Measurements from ENCODE around the gene RASA3.

The RASA3 gene

DNA sequence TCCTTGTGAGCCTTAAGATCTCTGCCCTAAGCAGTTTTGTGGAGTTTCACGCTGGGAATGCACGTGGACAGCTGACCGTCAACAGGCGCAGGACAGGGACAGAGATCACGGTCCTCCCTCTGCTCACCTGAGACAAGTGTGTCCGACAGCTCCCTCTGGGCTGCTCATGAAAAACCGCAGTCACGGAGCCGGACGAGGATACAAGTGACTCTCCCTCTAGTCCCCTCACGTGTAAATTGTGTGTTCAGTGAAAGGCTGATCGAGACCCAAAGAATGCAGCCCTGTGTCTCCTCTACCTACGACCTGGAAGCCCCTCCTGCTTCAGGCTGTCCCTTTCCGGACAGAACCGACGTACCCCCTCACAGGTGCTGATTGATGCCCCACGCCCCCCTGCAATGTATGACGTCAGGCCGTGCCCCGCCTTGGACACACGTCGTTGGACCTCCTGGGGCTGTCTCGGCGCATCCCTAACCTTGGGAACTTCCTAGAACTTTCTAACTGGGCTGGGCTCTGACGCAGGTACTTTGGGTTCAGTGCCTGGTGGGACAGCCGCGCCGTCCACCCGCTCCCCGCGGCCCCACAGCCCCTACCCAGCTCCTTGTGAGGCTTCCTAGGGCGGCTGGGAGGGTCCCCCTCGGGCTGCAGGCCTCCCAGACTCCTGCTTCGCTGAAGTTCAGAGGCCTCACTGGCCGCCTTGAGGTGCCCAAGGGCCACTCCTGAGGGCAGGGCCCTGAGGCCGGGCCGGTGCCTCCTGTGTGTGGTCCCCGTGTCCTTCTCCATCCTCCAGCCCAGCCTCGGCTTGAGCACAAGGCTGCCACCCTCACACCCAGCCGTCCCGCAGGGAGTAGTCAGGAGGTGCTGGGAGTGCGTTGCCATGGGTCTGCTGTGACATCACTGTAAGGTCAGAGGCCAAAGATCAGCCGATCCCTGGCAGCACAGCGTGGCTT lies 158.9 kb downstream of the RASA3 start, which contains the start of gene C13orf46:
TSS of gene C13orf46 (minus strand) at position 859 of the 947 bp plus-strand sequence. CDS start at position 780, 79 bp downstream.
- DNase-seq: no peak

DNA sequence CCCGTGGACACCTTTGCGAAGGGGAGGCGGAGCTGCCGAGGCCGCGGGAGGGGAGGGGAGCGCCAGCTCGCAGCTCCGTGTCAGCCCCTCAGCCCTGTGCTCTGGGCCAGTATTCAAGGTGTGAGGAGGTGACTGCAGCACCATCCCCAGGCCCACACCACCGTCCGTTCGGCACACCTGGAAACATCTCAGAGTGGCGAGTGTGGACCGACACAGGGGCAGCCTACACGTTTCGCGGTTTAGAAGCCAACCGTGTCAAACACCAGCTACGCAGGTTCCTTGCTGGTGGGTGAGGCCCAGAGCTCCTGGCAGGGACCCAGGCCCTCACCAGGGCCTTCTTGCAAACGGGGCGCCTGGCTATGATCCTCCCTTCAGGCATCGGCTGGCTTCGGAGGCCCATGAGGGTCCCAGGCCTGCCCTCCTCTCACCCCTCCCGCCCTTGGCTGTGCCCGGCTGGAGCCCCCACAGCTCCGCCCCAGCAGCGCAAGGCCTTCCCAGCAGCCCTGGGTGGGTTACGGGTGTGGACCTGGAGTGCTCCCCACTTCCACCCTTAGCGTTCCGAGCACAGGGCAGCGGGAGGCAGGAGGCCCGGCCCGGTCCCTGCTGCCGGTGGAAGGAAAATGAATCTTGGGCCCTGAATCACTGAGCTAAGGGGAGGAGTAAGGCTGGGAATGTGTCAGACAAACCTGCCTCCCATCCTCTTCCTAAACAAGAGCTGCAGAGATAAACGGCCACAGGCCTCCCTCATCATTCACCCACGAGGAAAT lies 159.8 kb downstream of the RASA3 start:
- DNase-seq: no peak

DNA sequence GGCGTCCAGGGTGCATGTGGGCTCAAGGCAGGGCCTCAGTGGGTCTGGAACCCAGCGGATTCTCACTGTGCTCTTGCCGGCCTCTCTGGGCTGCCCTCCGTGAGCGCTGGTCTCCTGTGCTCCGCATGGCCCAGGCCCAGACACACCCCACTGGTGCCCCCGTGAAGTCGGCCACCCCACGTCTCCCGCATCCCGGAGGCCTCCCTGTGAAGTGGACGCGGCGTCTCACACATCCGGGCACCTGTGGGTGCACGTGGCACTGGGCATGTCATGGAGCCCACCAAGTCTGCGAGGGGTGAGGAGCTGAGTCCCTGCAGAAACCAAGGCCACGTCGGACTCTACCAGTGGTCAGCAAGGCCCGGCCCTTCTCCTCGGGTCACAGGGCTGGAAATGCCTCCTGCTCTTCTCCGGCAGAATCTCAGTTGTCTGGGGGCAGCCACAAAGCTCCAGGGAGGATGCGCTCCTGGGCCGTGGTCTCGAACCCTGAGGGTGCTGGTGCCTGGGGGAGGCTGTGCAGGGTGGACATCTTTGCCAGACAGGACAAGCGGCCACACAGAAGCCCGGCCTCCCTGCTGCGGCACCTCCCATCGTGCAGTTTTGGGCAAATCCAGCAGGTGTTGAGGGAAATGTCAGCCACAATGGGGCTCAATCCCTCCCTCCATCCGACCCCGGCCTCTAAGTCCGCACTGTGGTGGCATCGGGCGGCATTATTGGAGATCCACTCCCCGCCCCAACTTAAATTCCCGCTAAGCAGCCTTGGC lies 160.8 kb downstream of the RASA3 start:
- DNase-seq: no peak

DNA sequence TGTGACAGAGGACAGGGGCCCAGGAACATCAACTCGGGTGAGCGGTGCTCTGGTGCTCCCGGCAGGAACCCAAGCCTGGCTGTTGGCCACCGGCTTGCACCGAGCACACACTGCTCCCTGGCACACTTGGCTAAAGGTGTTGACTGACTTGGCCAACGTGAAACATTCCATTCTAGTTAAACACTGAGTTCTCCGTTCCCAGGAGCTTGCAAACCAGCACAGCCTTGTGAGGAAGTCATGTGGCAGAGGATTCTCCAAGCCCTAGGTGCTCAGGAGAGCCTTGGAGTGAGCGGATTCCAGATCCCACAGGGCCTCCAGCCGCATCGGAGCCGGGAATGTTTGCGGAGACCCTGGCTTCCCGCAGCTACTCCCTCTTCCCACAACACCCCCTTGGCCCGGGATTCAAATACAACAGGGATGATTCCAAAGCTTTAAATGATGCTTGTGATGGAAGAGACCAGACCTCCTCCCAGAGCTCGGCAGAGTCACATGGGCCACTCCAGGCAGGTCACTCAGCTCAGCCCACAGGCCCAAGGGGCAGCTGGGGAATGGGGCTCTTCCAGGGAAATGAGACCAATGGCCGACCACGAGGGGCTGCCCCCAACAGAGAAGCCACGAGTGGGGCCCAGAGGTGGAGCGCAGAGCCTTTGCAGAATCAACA lies 161.5 kb downstream of the RASA3 start:
- DNase-seq: no peak

DNA sequence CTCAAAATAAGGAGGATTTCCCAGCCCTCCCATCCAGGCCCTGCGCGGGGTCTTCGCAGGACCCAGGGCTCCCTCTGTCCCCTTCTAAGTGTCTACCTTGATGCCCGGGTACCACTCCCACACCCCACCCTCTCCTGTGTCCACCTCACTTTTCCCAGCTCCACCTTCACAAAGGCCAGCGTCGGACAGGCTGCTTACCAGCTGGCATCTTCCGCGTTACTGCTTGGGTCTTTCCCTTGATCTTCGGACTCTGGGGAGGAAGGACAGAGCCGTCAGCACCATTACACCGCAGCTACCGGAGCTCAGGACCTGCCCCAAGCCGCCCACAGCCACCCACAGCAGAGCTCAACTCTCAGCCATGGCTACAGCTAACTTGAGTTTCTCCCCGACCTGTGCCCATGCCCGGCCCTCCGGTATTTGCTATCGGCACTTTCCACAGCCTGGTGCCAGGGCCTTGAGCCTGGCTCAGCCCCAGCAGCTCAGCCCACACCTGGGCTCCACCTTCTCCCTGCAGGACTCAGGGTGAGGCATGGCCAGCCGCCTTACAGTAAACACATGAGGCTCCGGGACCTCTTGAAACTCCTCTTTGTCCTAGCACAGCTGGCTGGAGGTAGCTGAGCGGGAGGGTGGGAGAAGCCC lies 162.3 kb downstream of the RASA3 start:
- DNase-seq: no peak

DNA sequence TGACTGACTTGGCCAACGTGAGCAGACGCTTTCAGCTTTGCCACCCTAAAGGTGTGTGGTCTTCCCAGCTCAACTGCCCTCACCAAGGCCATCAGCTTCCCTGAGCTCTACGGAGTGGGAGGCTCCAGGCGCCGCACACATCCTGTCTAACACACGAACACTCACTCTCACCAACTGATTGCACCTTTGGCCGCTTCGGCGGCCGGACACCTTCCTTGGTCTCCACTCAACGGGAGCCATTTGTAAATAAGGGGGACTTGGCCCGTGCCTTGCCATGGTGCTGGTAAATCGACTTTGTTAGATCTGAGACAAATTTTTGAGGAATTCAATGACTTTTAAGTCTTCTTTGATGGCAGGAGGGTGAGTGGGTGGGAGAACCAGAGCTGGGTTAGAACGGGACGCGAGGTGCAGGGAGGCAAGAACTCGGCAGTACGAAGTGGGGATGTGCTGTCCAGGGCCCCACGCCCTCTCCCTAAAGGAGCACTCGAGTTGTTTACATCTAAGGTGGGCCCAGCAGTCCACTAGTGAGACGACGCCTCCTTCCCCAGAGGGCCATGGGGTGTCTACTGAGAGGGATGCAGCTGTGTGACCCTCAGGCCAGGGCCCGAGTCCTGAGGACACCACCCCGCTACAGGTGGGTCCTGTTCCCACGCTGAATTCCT lies 163.0 kb downstream of the RASA3 start:
- no peak for DNase-seq

DNA sequence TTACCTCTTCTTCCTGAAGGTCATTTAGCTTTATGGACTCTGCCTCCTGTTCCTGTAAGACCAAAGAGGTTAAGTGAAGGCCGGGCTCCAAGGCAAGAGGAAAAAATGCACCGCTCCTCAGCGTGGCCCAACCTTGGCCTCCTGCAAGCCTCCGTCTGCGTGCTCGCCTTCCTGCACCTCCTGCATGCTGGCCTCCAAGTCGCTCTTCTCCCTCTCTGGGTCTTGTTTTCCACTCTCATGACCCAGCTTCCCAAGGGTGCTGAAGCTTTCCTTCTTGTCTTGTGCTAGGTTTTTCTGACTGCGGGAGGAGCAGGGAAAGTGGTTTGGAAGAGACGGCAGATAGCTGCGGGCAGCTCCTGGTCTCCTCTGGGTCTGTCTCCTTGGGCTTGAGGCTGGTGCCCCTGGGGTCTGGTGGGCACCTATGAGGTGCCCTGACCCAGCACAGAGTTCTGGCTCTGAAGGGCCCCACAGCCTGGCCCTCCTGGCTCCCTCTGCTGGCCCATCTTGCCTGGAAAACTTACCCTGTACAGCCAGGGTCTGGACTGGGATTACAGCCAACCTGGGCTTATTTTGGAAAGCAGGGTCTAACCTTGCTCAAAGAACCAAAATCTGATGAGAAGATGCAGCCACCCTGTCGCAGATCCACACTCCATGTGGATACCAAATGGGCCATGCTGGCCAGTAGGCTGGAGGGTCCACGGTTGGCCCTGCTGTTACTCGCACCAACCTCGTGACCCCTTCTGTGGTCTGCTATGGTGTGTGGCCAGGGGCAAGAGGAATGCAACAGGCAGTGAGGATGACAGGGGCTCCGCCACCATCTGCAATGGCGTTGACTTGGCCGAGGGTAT lies 163.7 kb downstream of the RASA3 start:
- DNase-seq: no peak

DNA sequence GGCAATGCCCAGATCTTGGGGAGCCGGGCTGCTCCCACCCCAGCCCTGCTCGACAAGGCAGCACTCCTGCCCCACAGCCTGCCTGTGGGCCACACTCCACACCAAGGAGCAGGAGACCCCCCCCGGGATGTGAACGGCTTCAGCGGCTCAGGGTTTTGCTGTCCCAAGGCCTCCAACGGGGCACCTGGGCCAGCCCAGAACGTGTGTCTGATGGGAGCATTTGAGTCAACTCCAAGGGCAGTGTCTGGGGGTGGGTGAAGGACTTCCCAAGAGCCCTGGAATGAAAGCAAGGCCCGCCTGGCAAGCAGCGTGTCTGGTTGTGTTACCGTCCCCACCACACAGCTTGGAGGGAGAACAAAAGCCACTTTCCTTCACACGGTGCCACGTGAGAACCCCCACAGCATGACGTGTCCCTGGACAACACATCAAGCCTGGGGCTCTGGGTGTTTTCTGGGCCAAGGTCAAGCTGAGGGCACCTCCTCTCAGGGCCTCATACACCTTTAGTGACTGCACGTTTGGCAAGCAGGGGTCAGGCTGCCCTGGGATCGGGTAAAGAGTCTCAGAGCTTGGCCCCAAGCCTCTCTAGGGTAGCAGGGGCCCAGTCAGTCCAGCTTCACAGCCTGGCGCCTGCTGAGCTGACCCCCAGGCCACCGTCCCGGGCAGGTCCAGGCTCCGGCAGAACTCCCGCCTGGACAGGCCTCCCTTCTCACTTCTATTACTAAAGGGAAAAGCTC lies 164.5 kb downstream of the RASA3 start:
- no peak for DNase-seq

DNA sequence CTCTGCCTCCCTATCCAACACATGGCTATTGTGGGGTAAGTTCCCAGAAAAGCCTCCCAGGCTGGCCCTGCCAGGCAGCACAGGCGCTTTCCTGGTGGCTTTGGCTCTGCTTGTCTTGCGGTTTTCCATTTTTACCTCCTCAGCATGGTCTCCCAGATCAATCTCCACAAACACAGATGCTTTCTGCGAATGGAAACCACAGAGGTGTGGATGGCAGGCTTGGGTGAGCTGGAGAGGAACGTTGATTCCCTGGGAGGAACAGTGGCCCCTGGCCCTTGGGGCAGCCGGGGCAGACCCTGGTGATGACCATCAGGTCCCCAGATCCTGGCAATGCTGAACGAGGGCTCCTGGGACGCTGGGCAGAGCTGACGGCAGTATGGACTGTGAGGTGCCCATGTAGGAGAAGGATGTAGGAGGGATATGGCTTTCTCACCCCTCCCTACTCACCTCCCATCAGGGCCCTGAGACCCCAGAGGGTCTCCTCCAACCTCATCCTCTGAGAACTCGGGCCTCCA lies 165.2 kb downstream of the RASA3 start:
- DNase-seq: no peak

DNA sequence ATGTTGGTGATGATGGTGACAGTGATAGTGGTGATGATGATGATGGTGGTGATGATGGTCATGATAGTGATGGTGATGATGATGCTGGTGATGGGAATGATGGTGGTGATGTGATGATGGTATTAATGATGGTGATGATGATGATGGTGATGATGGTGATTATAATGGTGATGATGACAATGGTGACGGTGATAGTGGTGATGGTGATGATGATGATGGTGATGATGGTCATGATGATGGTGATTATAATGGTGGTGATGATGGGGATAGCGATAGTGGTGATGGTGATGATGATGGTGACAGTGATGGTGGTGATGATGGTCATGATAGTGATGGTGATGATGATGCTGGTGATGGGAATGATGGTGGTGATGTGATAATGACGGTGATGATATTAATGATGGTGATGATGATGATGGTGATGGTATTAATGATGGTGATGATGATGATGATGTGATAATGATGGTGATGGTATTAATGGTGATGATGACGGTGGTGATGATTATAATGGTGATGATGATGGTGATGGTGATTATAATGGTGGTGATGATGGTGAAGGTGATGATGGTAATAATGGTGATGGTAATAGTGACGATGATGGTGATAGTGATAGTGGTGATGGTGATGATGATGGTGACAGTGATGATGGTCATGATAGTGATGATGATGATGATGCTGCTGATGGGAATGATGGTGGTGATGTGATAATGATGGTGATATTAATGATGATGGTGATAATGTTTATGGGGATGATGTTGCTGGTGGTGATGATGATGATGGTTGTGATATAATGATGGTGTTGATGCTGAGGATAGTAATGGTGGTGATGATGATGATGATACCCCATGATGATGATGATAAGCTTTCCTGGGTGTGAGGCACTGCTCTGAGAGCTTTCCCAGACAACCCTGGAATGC lies 166.2 kb downstream of the RASA3 start:
- DNase-seq: no peak

DNA sequence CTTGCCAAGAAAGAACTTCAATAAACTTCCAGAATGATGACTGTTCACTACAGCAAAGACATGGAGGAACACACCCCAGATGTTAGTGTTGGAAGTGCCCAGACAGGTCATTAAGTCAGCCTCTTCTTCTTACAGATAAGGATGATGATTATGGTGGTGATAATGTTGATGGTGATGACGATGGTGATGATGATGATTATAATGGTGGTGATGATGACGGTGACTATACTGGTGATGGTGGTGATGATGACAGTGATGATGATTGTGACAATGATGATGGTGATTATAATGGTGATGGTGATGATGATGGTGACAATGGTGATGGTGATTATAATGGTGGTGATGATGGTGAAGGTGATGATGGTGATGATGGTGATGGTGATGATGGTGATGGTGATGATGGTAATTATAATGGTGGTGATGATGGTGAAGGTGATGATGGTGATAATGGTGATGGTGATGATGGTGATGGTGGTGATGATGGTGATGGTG lies 167.0 kb downstream of the RASA3 start:
- DNase-seq: no peak

DNA sequence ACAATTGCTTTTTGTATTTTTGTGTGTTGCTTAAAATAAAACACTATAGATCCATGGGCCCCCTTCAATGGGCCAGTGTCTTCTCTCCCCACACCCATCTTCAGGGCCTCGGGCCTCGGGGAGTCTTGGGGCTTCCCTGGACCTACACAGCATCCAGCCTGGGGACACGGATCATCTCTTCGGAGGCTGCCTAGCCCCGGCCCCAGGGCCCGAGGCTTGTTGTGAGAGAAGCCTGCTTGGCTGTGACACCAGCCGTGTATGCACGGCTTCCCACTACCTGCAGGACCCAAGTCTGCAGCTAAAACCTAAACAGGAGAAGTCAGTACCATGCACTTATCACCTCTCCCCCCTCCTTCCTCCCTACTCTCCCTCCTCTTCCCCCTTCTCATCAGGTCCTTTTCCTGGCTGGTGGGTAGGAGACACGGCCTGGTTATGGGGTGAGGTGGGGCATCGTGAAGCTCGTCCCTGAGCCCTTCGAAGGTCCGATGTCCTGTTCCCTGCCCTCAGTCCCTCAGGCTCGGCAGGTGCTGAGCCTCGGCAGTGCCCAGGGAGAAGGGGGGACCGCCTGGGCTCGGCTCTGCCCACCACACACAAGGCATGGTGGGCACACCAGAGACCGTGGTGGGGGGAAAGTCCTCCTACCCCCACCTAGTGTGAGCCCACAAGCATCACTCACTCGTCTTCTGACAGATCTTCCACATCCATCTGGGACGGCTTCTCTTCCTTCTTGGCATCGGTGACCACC lies 168.0 kb downstream of the RASA3 start:
- no peak for DNase-seq

DNA sequence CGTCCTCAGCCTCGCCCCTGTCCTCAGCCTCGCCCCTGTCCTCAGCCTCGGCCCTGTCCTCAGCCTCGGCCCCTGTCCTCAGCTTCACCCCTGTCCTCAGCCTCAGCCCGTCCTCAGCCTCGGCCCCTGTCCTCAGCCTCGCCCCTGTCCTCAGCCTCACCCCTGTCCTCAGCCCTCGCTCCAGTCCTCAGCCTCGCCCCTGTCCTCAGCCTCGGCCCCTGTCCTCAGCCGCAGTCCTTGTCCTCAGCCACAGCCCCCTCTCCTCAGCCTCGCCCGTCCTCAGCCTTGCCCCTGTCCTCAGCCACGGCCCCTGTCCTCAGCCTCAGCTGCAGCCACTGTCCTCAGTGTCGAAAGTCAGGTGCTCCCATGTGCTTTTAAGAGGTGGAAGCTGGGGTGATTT lies 169.0 kb downstream of the RASA3 start:
- DNase-seq: no peak

DNA sequence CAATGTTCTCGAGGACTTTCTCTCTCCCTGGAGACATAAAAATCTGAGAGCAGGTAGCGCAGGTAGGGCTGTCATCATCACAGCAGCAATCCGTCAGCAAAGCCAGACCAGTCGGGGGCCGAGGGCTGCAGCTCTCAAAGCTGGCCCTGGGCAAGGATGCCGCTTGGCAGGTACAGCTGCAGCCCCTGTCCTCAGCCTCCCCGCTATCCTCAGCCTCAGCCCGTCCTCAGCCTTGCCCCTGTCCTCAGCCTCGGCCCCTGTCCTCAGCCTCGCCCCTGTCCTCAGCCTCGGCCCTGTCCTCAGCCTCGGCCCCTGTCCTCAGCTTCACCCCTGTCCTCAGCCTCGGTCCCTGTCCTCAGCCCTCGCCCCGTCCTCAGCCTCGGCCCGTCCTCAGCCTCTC lies 169.4 kb downstream of the RASA3 start:
- no peak for DNase-seq

DNA sequence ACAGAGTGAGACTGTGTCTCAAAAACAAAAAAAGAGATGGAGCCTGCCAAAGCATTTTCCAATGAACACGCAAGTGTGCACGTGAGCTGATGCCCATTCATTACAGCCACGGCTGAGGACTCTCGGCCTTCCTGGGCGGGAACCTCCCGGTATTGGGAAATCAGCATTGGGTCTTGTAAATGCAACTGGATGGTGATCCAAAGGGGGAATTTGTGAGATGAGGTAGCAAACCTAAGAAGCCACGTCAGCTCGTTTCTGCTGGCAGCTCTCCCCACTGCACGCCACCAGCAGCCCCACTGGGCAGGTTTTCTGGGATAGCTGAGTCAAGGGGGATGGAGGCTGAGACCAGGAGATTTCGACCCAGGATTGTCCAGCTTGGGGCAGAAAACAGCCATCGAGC lies 170.0 kb downstream of the RASA3 start:
- no peak for DNase-seq

DNA sequence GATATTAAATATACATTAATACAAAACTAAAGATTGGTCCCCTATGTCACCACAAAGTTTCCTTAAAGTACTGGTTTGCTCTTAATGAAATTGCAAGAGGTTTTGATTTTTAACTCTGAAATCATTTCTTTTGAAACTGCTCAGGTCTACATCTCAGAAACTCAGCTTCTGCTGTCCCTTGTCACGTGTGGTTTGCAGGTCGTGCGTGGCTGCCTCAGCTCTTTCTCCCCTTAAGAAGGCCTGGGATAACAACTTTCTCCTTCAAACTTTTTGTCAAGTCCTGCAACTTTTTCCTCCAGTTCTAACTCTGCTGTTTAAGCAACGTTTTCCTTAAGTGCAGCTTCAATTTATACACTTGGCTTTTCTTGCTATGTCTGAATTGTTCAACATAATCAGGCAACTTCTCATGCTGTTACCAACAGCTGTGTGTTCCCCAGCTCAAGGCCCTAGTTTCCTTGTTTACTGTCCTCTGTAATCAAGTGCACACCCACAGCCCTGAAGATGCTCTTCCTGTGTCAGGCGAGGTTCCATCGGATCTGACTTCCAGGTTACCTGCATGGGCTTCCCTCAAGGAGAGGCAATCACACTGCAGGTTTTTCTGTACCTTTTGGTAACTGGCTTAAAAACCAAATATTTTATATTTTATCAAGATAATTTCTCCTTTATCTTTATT lies 172.0 kb downstream of the RASA3 start:
- DNase-seq: no peak

DNA sequence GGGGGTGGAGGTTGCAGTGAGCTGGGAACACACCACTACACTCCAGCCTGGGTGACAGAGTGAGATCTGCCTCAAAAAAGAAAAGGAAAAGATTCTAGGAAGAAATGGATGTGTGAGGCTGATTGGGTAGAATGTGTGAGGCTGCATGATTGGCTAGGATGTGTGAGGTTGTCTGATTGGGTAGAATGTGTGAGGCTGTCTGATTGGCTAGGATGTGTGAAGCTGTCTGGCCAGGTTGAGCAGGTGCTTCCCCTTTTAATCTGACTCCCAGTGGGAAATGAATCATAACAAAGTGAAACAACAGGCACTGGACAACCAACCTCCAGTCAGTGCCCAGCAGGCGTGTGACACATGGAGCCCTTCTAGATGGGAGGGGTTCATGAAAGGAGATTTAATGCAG lies 173.2 kb downstream of the RASA3 start:
- no peak for DNase-seq
